SK-N-SH treated with all-trans-retinoic acid at 6 μM for 48 hours (cell line): ENCODE data around the gene ASB6.

ENCODE experiments used
- ATAC-seq: fragments of 200-7000 bp; cut with Tn5 transposase; 3 replicates; pipeline ENCODE4 v1.9.1; 2020; ENCODE audit warnings: mild to moderate bottlenecking, moderate library complexity
- ARNTL ChIP-seq: fragments of 450-650 bp; formaldehyde crosslinking; IDR thresholded peaks from 2 replicates; pipeline ENCODE4 v1.5.0; 2020; ENCODE audit warnings: low read depth, mild to moderate bottlenecking, moderate library complexity, borderline replicate concordance
- CREB5 ChIP-seq: fragments of 250-450 bp; sonication (Bioruptor Pico); IDR thresholded peaks from 2 replicates; pipeline ENCODE4 v1.5.1; 2020; ENCODE audit warnings: low read depth, mild to moderate bottlenecking, moderate library complexity
- CSDC2 ChIP-seq: fragments of 250-450 bp; sonication (Bioruptor Pico); IDR thresholded peaks from 2 replicates; pipeline ENCODE4 v1.5.0; 2020; ENCODE audit warnings: mild to moderate bottlenecking, moderate library complexity
- CSRNP3 ChIP-seq: fragments of 250-450 bp; sonication (Bioruptor Pico); IDR thresholded peaks from 2 replicates; pipeline ENCODE4 v1.5.1; 2021; ENCODE audit warnings: mild to moderate bottlenecking, moderate library complexity
- ESRRG ChIP-seq: fragments of 250-450 bp; sonication (Bioruptor Pico); IDR thresholded peaks from 2 replicates; pipeline ENCODE4 v1.6.1; 2021; ENCODE audit warnings: mild to moderate bottlenecking
- GLIS3 ChIP-seq: fragments of 250-450 bp; sonication (Bioruptor Pico); IDR thresholded peaks from 2 replicates; pipeline ENCODE4 v1.5.0; 2020; ENCODE audit warnings: mild to moderate bottlenecking, moderate library complexity
- ISL1 ChIP-seq: fragments of 250-450 bp; sonication (Bioruptor Pico); IDR thresholded peaks from 2 replicates; pipeline ENCODE4 v2.1.2; 2022; ENCODE audit warnings: mild to moderate bottlenecking, moderate library complexity
- PATZ1 ChIP-seq: fragments of 250-450 bp; sonication (Bioruptor Pico); IDR thresholded peaks from 2 replicates; pipeline ENCODE4 v1.8.0; 2020; ENCODE audit warnings: mild to moderate bottlenecking, moderate library complexity, borderline replicate concordance
- POU6F1 ChIP-seq: fragments of 250-450 bp; sonication (Bioruptor Pico); IDR thresholded peaks from 2 replicates; pipeline ENCODE4 v1.8.0; 2021; ENCODE audit warnings: low read depth, mild to moderate bottlenecking, moderate library complexity, borderline replicate concordance
- RARB ChIP-seq: fragments of 250-450 bp; sonication (Bioruptor Pico); IDR thresholded peaks from 2 replicates; pipeline ENCODE4 v1.8.0; 2021; ENCODE audit warnings: mild to moderate bottlenecking, moderate library complexity
- SNAI2 ChIP-seq: fragments of 250-450 bp; sonication (Bioruptor Pico); IDR thresholded peaks from 2 replicates; pipeline ENCODE4 v1.5.0; 2020; ENCODE audit warnings: mild to moderate bottlenecking, moderate library complexity
- TCF4 ChIP-seq: fragments of 250-450 bp; sonication (Bioruptor Pico); IDR thresholded peaks from 2 replicates; pipeline ENCODE4 v1.8.0; 2021; ENCODE audit warnings: mild to moderate bottlenecking, moderate library complexity, borderline replicate concordance
- TOX ChIP-seq: fragments of 250-450 bp; sonication (Bioruptor Pico); IDR thresholded peaks from 2 replicates; pipeline ENCODE4 v1.8.0; 2021; ENCODE audit warnings: mild to moderate bottlenecking, moderate library complexity, borderline replicate concordance
- TSHZ2 ChIP-seq: fragments of 250-450 bp; sonication (Bioruptor Pico); IDR thresholded peaks from 2 replicates; pipeline ENCODE4 v1.5.0; 2020; ENCODE audit warnings: mild to moderate bottlenecking, moderate library complexity
- ZFP3 ChIP-seq: fragments of 250-450 bp; sonication (Bioruptor Pico); IDR thresholded peaks from 2 replicates; pipeline ENCODE4 v1.5.0; 2020; ENCODE audit warnings: mild to moderate bottlenecking, moderate library complexity
- ZFP30 ChIP-seq: fragments of 450-650 bp; formaldehyde crosslinking; IDR thresholded peaks from 2 replicates; pipeline ENCODE4 v1.5.0; 2022; ENCODE audit warnings: mild to moderate bottlenecking, moderate library complexity
- ZNF565 ChIP-seq: fragments of 450-650 bp; formaldehyde crosslinking; conservative IDR thresholded peaks from 2 replicates; pipeline ENCODE4 v1.5.0; 2020; ENCODE audit warnings: low read depth, mild to moderate bottlenecking, moderate library complexity
- ZNF70 ChIP-seq: fragments of 450-650 bp; formaldehyde crosslinking; IDR thresholded peaks from 2 replicates; pipeline ENCODE4 v1.5.0; 2020; ENCODE audit warnings: mild to moderate bottlenecking, moderate library complexity
- ZNF8 ChIP-seq: fragments of 450-650 bp; formaldehyde crosslinking; IDR thresholded peaks from 2 replicates; pipeline ENCODE4 v1.5.0; 2020; ENCODE audit warnings: mild to moderate bottlenecking, moderate library complexity

ASB6 gene

GRCh38 chr9:129667850-129668249 lies 25.9 kb upstream of the ASB6 start:
- TF ChIP-seq ZNF8 (CRISPR knock-in tag) (no peak), GLIS3 (CRISPR knock-in tag) (no peak), TOX (CRISPR knock-in tag) (no peak), PATZ1 (CRISPR knock-in tag) (no peak), ZFP3 (CRISPR knock-in tag) (no peak), ESRRG (CRISPR knock-in tag) (no peak), CREB5 (no peak), CSDC2 (CRISPR knock-in tag) (no peak), ZFP30 (CRISPR knock-in tag) (no peak), TCF4 (CRISPR knock-in tag) (no peak), POU6F1 (CRISPR knock-in tag) (no peak)
- no peak for ATAC-seq

- no peak for TF ChIP-seq ZNF565 (CRISPR knock-in tag)
- ATAC-seq, result no peak
Observed at GRCh38 chr9:129667378-129667777, 25.4 kb upstream of the ASB6 start.

- TF ChIP-seq CSRNP3 (CRISPR knock-in tag), result no peak
- no peak for TF ChIP-seq POU6F1 (CRISPR knock-in tag)
- no peak for TF ChIP-seq TOX (CRISPR knock-in tag)
- no peak for TF ChIP-seq RARB
- no peak for TF ChIP-seq ESRRG (CRISPR knock-in tag)
- no peak for TF ChIP-seq TSHZ2 (CRISPR knock-in tag)
- TF ChIP-seq ZNF70 (CRISPR knock-in tag), result no peak
- TF ChIP-seq SNAI2 (CRISPR knock-in tag), result no peak
- no peak for TF ChIP-seq ZFP3 (CRISPR knock-in tag)
- TF ChIP-seq ZFP30 (CRISPR knock-in tag), result no peak
- no peak for TF ChIP-seq GLIS3 (CRISPR knock-in tag)
- TF ChIP-seq ARNTL (CRISPR knock-in tag), result no peak
- TF ChIP-seq ISL1 (CRISPR knock-in tag), result no peak
- no peak for ATAC-seq
Observed at GRCh38 chr9:129666575-129666974, 24.6 kb upstream of the ASB6 start.
